DOHH2 (cell line): Measurements from ENCODE around the gene HDLBP.

Experiments used
- H3F3A ChIP-seq: fragments of 200-600 bp; sonication (generic), shearing (Covaris generic); 2 replicates; pipeline ENCODE4 v1.6.0; 2016; ENCODE audit warnings: antibody characterized with exemption, mild to moderate bottlenecking; ENCODE audit not compliant: control insufficient read depth, insufficient read depth
- H3K27ac ChIP-seq: fragments of 200-600 bp; sonication (generic); 2 replicates; pipeline ENCODE4 v1.5.1; 2014; ENCODE audit warnings: low read depth, mild to moderate bottlenecking, low read length, moderate library complexity
- H3K27me3 ChIP-seq: fragments of 200-600 bp; sonication (generic); 2 replicates; pipeline ENCODE4 v1.6.1; 2014; ENCODE audit warnings: mild to moderate bottlenecking, low read length, mixed read lengths; ENCODE audit not compliant: control insufficient read depth
- H3K36me3 ChIP-seq: fragments of 200-600 bp; sonication (generic); 2 replicates; pipeline ENCODE4 v1.6.1; 2014; ENCODE audit warnings: mild to moderate bottlenecking, low read length, moderate library complexity, mixed read lengths; ENCODE audit not compliant: control insufficient read depth
- H3K4me1 ChIP-seq: fragments of 200-600 bp; sonication (generic); 2 replicates; pipeline ENCODE4 v1.6.1; 2014; ENCODE audit warnings: mild to moderate bottlenecking, low read length, mixed read lengths; ENCODE audit not compliant: control insufficient read depth
- H3K4me2 ChIP-seq: fragments of 200-600 bp; sonication (generic); 2 replicates; pipeline ENCODE4 v1.6.0; 2014; ENCODE audit warnings: mild to moderate bottlenecking, low read length, moderate library complexity
- H3K4me3 ChIP-seq: fragments of 200-600 bp; sonication (generic); 2 replicates; pipeline ENCODE4 v1.5.1; 2014; ENCODE audit warnings: mild to moderate bottlenecking, low read length, mixed read lengths
- H3K79me2 ChIP-seq: fragments of 200-600 bp; sonication (generic); 2 replicates; pipeline ENCODE4 v1.6.1; 2014; ENCODE audit warnings: mild to moderate bottlenecking, low read length, mixed read lengths; ENCODE audit not compliant: control insufficient read depth
- H3K9me2 ChIP-seq: fragments of 200-600 bp; sonication (generic); replicated peaks from 2 replicates; pipeline ENCODE4 v1.6.1; 2014; ENCODE audit warnings: mild to moderate bottlenecking, low read length, mixed read lengths; ENCODE audit not compliant: control insufficient read depth
- H3K9me3 ChIP-seq: fragments of 200-600 bp; sonication (generic); 2 replicates; pipeline ENCODE4 v1.6.1; 2014; ENCODE audit warnings: antibody characterized with exemption, low read length, mixed read lengths; ENCODE audit not compliant: control insufficient read depth, insufficient read depth
- H4K20me1 ChIP-seq: fragments of 200-600 bp; sonication (generic); 2 replicates; pipeline ENCODE4 v1.6.0; 2014; ENCODE audit warnings: low read depth, mild to moderate bottlenecking, antibody characterized with exemption, low read length, moderate library complexity; ENCODE audit not compliant: control insufficient read depth, insufficient read depth
- EZH2phosphoT487 ChIP-seq: fragments of 200-600 bp; sonication (generic); IDR thresholded peaks from 2 replicates; pipeline ENCODE4 v1.6.1; 2017; ENCODE audit warnings: borderline replicate concordance, mild to moderate bottlenecking, antibody characterized with exemption, low read length, moderate library complexity, mixed read lengths
- TF ChIP-seq, protein P1 (sequence below): fragments of 200-600 bp; sonication (generic); IDR thresholded peaks from one replicate; pipeline ENCODE4 v1.5.1; 2014; ENCODE audit warnings: antibody characterized with exemption, mild to moderate bottlenecking, low read depth, low read length; ENCODE audit not compliant: poor library complexity, severe bottlenecking

The HDLBP gene

GRCh38 chr2:241248897-241249296 lies 66.6 kb downstream of the HDLBP start:
- TF ChIP-seq, protein P1, sequence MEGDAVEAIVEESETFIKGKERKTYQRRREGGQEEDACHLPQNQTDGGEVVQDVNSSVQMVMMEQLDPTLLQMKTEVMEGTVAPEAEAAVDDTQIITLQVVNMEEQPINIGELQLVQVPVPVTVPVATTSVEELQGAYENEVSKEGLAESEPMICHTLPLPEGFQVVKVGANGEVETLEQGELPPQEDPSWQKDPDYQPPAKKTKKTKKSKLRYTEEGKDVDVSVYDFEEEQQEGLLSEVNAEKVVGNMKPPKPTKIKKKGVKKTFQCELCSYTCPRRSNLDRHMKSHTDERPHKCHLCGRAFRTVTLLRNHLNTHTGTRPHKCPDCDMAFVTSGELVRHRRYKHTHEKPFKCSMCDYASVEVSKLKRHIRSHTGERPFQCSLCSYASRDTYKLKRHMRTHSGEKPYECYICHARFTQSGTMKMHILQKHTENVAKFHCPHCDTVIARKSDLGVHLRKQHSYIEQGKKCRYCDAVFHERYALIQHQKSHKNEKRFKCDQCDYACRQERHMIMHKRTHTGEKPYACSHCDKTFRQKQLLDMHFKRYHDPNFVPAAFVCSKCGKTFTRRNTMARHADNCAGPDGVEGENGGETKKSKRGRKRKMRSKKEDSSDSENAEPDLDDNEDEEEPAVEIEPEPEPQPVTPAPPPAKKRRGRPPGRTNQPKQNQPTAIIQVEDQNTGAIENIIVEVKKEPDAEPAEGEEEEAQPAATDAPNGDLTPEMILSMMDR, result no peak
- TF ChIP-seq EZH2phosphoT487, result no peak

GRCh38 chr2:241248289-241248688 lies 67.2 kb downstream of the HDLBP start:
- H3F3A ChIP-seq, result no peaks in the 10 kb centered on the region
- no peak overlapping the region for H3K4me2 ChIP-seq
- no peaks in the 10 kb centered on the region for H3K9me3 ChIP-seq
- H3K4me1 ChIP-seq, result no peaks in the 10 kb centered on the region
- H3K79me2 ChIP-seq, result no peaks in the 10 kb centered on the region
- no peak for TF ChIP-seq EZH2phosphoT487
- TF ChIP-seq, protein P1, result no peak
- H3K27ac ChIP-seq, result no peak overlapping the region
- no peaks in the 10 kb centered on the region for H3K9me2 ChIP-seq
- no peaks in the 10 kb centered on the region for H4K20me1 ChIP-seq
- H3K27me3 ChIP-seq, result no peaks in the 10 kb centered on the region
- H3K36me3 ChIP-seq, result peaks cover 92% of the 10 kb centered on the region
- H3K4me3 ChIP-seq, result no peak overlapping the region

More at GRCh38 chr2:241248897-241249296, 66.6 kb downstream of the HDLBP start:
- no peak overlapping the region for H3K27ac ChIP-seq
- H3F3A ChIP-seq, result no peaks in the 10 kb centered on the region
- no peak overlapping the region for H3K4me3 ChIP-seq
- no peaks in the 10 kb centered on the region for H3K27me3 ChIP-seq
- peaks cover 92% of the 10 kb centered on the region for H3K36me3 ChIP-seq
- no peaks in the 10 kb centered on the region for H4K20me1 ChIP-seq
- no peak overlapping the region for H3K4me2 ChIP-seq
- no peaks in the 10 kb centered on the region for H3K9me2 ChIP-seq
- no peaks in the 10 kb centered on the region for H3K9me3 ChIP-seq
- no peaks in the 10 kb centered on the region for H3K79me2 ChIP-seq
- no peaks in the 10 kb centered on the region for H3K4me1 ChIP-seq

- no peaks in the 10 kb centered on the region for H3K27me3 ChIP-seq
- no peak overlapping the region for H3K4me2 ChIP-seq
- H3K4me3 ChIP-seq, result no peak overlapping the region
- no peaks in the 10 kb centered on the region for H3K9me2 ChIP-seq
- TF ChIP-seq EZH2phosphoT487, result no peak
- TF ChIP-seq, protein P1, result no peak
- no peak overlapping the region for H3K27ac ChIP-seq
- no peaks in the 10 kb centered on the region for H3F3A ChIP-seq
- H3K36me3 ChIP-seq, result peaks cover 93% of the 10 kb centered on the region
- no peaks in the 10 kb centered on the region for H3K79me2 ChIP-seq
- H4K20me1 ChIP-seq, result no peaks in the 10 kb centered on the region
- H3K9me3 ChIP-seq, result no peaks in the 10 kb centered on the region
- no peaks in the 10 kb centered on the region for H3K4me1 ChIP-seq
Measured at GRCh38 chr2:241244368-241244767, 71.1 kb downstream of the HDLBP start.
